HCT116 (cell line): ENCODE data around the gene AVL9. TPM values are rescaled to one million over a fixed set of nuclear protein-coding genes. Genes with fewer than 3 reads are reported as not detected.
"Not testable (repeated sequence)": the region's sequence is repeated elsewhere in the genome, so short reads cannot be mapped to it uniquely, and the experiment has no call there.

Source experiments
- ATAC-seq: fragments of 200-7000 bp; cut with Tn5 transposase; 2 replicates; pipeline ENCODE4 v1.9.1; 2020; ENCODE audit warnings: mild to moderate bottlenecking, moderate library complexity
- BruUV-seq: library from RNA; stranded (reverse); fragments of 400-500 nt; replicated peaks from 2 replicates; lab custom pipeline; 2021; lab: Mats Ljungman, UMichigan
- CTCF ChIA-PET: fragments of 300-600 bp; sonication (Branson Sonifier 250); formaldehyde crosslinking; loops from one replicate; lab custom pipeline; 2021; ENCODE audit warnings: antibody characterized with exemption; lab: Charles Lee
- POLR2A ChIA-PET: fragments of 300-600, 350-600 bp; sonication (Branson Sonifier 250); formaldehyde crosslinking; loops from one replicate; lab custom pipeline; 2021; ENCODE audit warnings: antibody characterized with exemption; lab: Charles Lee
- RAD21 ChIA-PET, 2 experiments: fragments of 300-600 bp; sonication (Branson Sonifier 250); formaldehyde crosslinking; loops; one replicate each; lab custom pipeline; 2023; ENCODE audit warnings: low total read pairs in 2 of 2; ENCODE audit not compliant: uncharacterized antibody in 2 of 2, unreplicated experiment in 2 of 2, low non-redundant PET in 1 of 2; lab: Charles Lee
- DNase-seq: peaks from one replicate; pipeline ENCODE4 v3.0.0-alpha.2; 2010; ENCODE audit warnings: low read depth, low spot score
- H2AFZ ChIP-seq: fragments of 200-600 bp; shearing (Covaris generic), sonication (generic); 2 replicates; pipeline ENCODE4 v1.6.1; 2017; ENCODE audit warnings: low read depth, mixed run types, mixed read lengths, antibody characterized with exemption, low read length; ENCODE audit not compliant: poor library complexity, severe bottlenecking
- H3K27ac ChIP-seq: 2 replicates; pipeline ENCODE4 v1.5.1; 2012; ENCODE audit warnings: low read depth, low read length
- H3K27me3 ChIP-seq: fragments of 200-600 bp; sonication (generic); 2 replicates; pipeline ENCODE4 v1.6.1; 2016; ENCODE audit warnings: mixed run types, low read length, mixed read lengths; ENCODE audit not compliant: insufficient read depth
- H3K36me3 ChIP-seq, 2 experiments: fragments of 200-500 bp in 1 of 2; fragments of 200-600 bp in 1 of 2; sonication (Bioruptor generic) in 1 of 2; sonication (generic) in 1 of 2; 2 replicates each; pipeline versions ENCODE4 v1.5.1 to v1.6.1; 2014 to 2016; ENCODE audit warnings: low read length in 2 of 2, inconsistent platforms in 1 of 2, mixed read lengths in 1 of 2, mixed run types in 1 of 2; ENCODE audit not compliant: insufficient read depth in 2 of 2, control insufficient read depth in 1 of 2
- H3K4me1 ChIP-seq, 2 experiments: fragments of 200-600 bp in 1 of 2; sonication (generic) in 1 of 2; 2 replicates each; pipeline versions ENCODE4 v1.5.1 to v1.6.1; 2012 to 2017; ENCODE audit warnings: low read length in 2 of 2, inconsistent platforms in 1 of 2, mild to moderate bottlenecking in 1 of 2, mixed read lengths in 1 of 2, mixed run types in 1 of 2, moderate library complexity in 1 of 2; ENCODE audit not compliant: insufficient read depth in 2 of 2, control insufficient read depth in 1 of 2
- H3K4me2 ChIP-seq: fragments of 200-600 bp; sonication (generic); 2 replicates; pipeline ENCODE4 v1.6.1; 2017; ENCODE audit warnings: mixed run types, low read length, mixed read lengths
- H3K4me3 ChIP-seq, 2 experiments: fragments of 200-600 bp in 1 of 2; sonication (generic) in 1 of 2; replicated peaks in 1 of 2; 2 replicates each; pipeline ENCODE4 v1.5.1; 2011 to 2016; ENCODE audit warnings: low read length in 2 of 2, control low read depth in 1 of 2, low read depth in 1 of 2, mild to moderate bottlenecking in 1 of 2, mixed read lengths in 1 of 2, mixed run types in 1 of 2
- H3K79me2 ChIP-seq: fragments of 200-600 bp; sonication (generic); 2 replicates; pipeline ENCODE4 v1.6.1; 2017; ENCODE audit warnings: mild to moderate bottlenecking, mixed run types, low read length, moderate library complexity, mixed read lengths; ENCODE audit not compliant: insufficient read depth
- H3K9ac ChIP-seq: fragments of 200-600 bp; sonication (generic); 2 replicates; pipeline ENCODE4 v1.6.1; 2016; ENCODE audit warnings: low read length, mixed read lengths
- H3K9me2 ChIP-seq: fragments of 200-600 bp; sonication (generic), shearing (Covaris generic); 2 replicates; pipeline ENCODE4 v1.6.1; 2017; ENCODE audit warnings: mixed run types, mild to moderate bottlenecking, moderate library complexity; ENCODE audit not compliant: insufficient read depth
- H3K9me3 ChIP-seq, 2 experiments: fragments of 200-500 bp in 1 of 2; fragments of 200-600 bp in 1 of 2; sonication (Bioruptor generic) in 1 of 2; sonication (generic) in 1 of 2; 2 replicates each; pipeline ENCODE4 v1.6.1; 2014 to 2017; ENCODE audit warnings: low read length in 2 of 2, mixed read lengths in 2 of 2, inconsistent platforms in 1 of 2, low read depth in 1 of 2, mild to moderate bottlenecking in 1 of 2, mixed run types in 1 of 2, moderate library complexity in 1 of 2; ENCODE audit not compliant: control insufficient read depth in 1 of 2, insufficient read depth in 1 of 2
- H4K20me1 ChIP-seq: fragments of 200-600 bp; sonication (generic), shearing (Covaris generic); 2 replicates; pipeline ENCODE4 v1.6.1; 2017; ENCODE audit warnings: mixed run types, mild to moderate bottlenecking, moderate library complexity; ENCODE audit not compliant: insufficient read depth
- CBX3 ChIP-seq: IDR thresholded peaks from 2 replicates; pipeline ENCODE4 v1.6.1; 2012; ENCODE audit warnings: low read depth
- CTCF ChIP-seq, 3 experiments: fragments of 200-600 bp in 1 of 3; sonication (generic) in 1 of 3; IDR thresholded peaks in 2 of 3; conservative IDR thresholded peaks in 1 of 3; 2 replicates each; pipeline ENCODE4 v1.5.1; 2012 to 2017; ENCODE audit warnings: low read depth in 2 of 3, low read length in 2 of 3, antibody characterized with exemption in 1 of 3, borderline replicate concordance in 1 of 3, control low read depth in 1 of 3, mild to moderate bottlenecking in 1 of 3, mixed read lengths in 1 of 3, mixed run types in 1 of 3, moderate library complexity in 1 of 3; ENCODE audit not compliant: insufficient read depth in 1 of 3
- ELF1 ChIP-seq: IDR thresholded peaks from 2 replicates; pipeline ENCODE4 v1.6.1; 2012; ENCODE audit warnings: low read depth, borderline replicate concordance
- EZH2 ChIP-seq: fragments of 200-600 bp; sonication (generic); IDR thresholded peaks from 2 replicates; pipeline ENCODE4 v1.6.1; 2017; ENCODE audit warnings: antibody characterized with exemption, mixed run types
- POLR2A ChIP-seq: IDR thresholded peaks from 2 replicates; pipeline ENCODE4 v1.7.0; 2011; ENCODE audit warnings: borderline replicate concordance; ENCODE audit not compliant: insufficient read depth, insufficient read length; ENCODE audit errors: extremely low read depth
- SIN3A ChIP-seq: IDR thresholded peaks from 2 replicates; pipeline ENCODE4 v1.6.1; 2012; ENCODE audit warnings: low read depth
- ZFX ChIP-seq: fragments of 450-650 bp; IDR thresholded peaks from 2 replicates; pipeline ENCODE4 v1.6.1; 2017
- intact Hi-C: fragments of 100-400 bp; cut with micrococcal nuclease; formaldehyde crosslinking; loops from 2 replicates; pipeline ENCODE4 v1.10.0; 2022
- total RNA-seq: library from RNA; stranded (reverse); gene quantifications from one replicate; pipeline ENCODE4 v1.2.1, GENCODE V29; 2021; ENCODE audit not compliant: unreplicated experiment
- TF ChIP-seq, protein P1 (sequence below): IDR thresholded peaks from 2 replicates; pipeline ENCODE4 v1.6.1; 2012
- TF ChIP-seq, protein P2 (sequence below): IDR thresholded peaks from 2 replicates; pipeline ENCODE4 v1.6.1; 2012; ENCODE audit warnings: low read depth

Gene AVL9
- total RNA-seq, 1 experiment from 2014 or later = 89.0 TPM

GRCh38 chr7:32594965-32595490 is 99.7 kb downstream of the AVL9 start:
- no peak overlapping the region for H3K9ac ChIP-seq
- no peak overlapping the region for H3K4me3 ChIP-seq
- no peak overlapping the region for H2AFZ ChIP-seq
- H3K27me3 ChIP-seq = no peaks in the 10 kb centered on the region
- ChIA-PET RAD21 (no interaction called here), CTCF (no interaction called here), POLR2A (no interaction called here)
- no peaks in the 10 kb centered on the region for H4K20me1 ChIP-seq
- no TSS peak for BruUV-seq
- H3K79me2 ChIP-seq = no peaks in the 10 kb centered on the region
- no peaks in the 10 kb centered on the region for H3K9me3 ChIP-seq
- H3K36me3 ChIP-seq = no peaks in the 10 kb centered on the region
- no peak overlapping the region for H3K27ac ChIP-seq
- no peaks in the 10 kb centered on the region for H3K9me2 ChIP-seq
- TF ChIP-seq SIN3A (no peak), ELF1 (no peak), EZH2 (no peak), POLR2A (no peak), CBX3 (no peak), CTCF (IDR thresholded peaks at IDR 0.05 in 2 of 3, conservative IDR thresholded peaks at IDR 0.05 in 1 of 3; ENCODE audit: borderline replicate concordance in 1 of 3, insufficient read depth in 1 of 3, low read depth in 2 of 3, low read length in 2 of 3) (no peak), ZFX (no peak)
- TF ChIP-seq, protein P1, sequence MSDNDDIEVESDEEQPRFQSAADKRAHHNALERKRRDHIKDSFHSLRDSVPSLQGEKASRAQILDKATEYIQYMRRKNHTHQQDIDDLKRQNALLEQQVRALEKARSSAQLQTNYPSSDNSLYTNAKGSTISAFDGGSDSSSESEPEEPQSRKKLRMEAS = no peak
- TF ChIP-seq, protein P2, sequence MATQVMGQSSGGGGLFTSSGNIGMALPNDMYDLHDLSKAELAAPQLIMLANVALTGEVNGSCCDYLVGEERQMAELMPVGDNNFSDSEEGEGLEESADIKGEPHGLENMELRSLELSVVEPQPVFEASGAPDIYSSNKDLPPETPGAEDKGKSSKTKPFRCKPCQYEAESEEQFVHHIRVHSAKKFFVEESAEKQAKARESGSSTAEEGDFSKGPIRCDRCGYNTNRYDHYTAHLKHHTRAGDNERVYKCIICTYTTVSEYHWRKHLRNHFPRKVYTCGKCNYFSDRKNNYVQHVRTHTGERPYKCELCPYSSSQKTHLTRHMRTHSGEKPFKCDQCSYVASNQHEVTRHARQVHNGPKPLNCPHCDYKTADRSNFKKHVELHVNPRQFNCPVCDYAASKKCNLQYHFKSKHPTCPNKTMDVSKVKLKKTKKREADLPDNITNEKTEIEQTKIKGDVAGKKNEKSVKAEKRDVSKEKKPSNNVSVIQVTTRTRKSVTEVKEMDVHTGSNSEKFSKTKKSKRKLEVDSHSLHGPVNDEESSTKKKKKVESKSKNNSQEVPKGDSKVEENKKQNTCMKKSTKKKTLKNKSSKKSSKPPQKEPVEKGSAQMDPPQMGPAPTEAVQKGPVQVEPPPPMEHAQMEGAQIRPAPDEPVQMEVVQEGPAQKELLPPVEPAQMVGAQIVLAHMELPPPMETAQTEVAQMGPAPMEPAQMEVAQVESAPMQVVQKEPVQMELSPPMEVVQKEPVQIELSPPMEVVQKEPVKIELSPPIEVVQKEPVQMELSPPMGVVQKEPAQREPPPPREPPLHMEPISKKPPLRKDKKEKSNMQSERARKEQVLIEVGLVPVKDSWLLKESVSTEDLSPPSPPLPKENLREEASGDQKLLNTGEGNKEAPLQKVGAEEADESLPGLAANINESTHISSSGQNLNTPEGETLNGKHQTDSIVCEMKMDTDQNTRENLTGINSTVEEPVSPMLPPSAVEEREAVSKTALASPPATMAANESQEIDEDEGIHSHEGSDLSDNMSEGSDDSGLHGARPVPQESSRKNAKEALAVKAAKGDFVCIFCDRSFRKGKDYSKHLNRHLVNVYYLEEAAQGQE = no peak
- ATAC-seq (no peak), DNase-seq (no peak)
- H3K4me2 ChIP-seq = no peak overlapping the region
- no peaks in the 10 kb centered on the region for H3K4me1 ChIP-seq
- intact Hi-C loops = no loop called here

DNA sequence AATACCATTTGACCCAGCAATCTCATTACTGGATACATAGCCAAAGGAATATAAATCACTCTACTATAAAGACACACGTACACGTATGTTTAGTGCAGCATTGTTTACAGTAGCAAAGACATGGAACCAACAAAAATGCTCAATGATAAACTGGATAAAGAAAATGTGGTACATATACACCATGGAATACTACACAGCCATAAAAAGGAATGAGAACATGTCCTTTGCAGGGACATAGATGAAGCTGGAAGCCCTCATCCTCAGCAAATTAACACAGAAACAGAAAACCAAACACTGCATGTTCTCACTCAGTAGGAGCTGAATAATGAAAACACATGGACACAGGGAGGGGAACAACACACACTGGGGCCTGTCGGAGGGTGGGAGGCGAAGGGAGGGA is 105.9 kb downstream of the AVL9 start:
- DNase-seq, H3K4me2 ChIP-seq, RAD21 ChIA-PET, intact Hi-C loops, H3K9me2 ChIP-seq, H4K20me1 ChIP-seq, H3K9ac ChIP-seq, H2AFZ ChIP-seq, CTCF ChIA-PET, ATAC-seq, H3K9me3 ChIP-seq, H3K4me1 ChIP-seq, H3K27ac ChIP-seq, H3K79me2 ChIP-seq, H3K4me3 ChIP-seq, H3K27me3 ChIP-seq, BruUV-seq, H3K36me3 ChIP-seq, POLR2A ChIA-PET: not testable (repeated sequence)
